K562 (cell line): ENCODE measurements around the gene TBC1D16. TPM values are rescaled to one million over a fixed set of nuclear protein-coding genes. Genes with fewer than 3 reads are reported as not detected.

ENCODE experiments used
- ATAC-seq: fragments of 200-7000 bp; cut with Tn5 transposase; 3 replicates; pipeline ENCODE4 v1.9.1; 2020; ENCODE audit warnings: moderate library complexity
- BruUV-seq: library from RNA; stranded (reverse); fragments of 400-500 nt; replicated peaks from 2 replicates; lab custom pipeline; 2021; lab: Mats Ljungman, UMichigan
- CTCF ChIA-PET: fragments of 300-600 bp; formaldehyde crosslinking; extraction: SDS; loops from one replicate; lab custom pipeline; 2021; ENCODE audit warnings: low intra/inter-chr PET ratio; lab: Yijun Ruan, JAX
- POLR2A ChIA-PET: fragments of 300-600, 350-650 bp; sonication (Branson Sonifier 250); formaldehyde crosslinking; extraction: SDS; loops from one replicate; lab custom pipeline; 2021; ENCODE audit warnings: antibody characterized with exemption, inconsistent platforms; lab: Yijun Ruan, JAX
- DNase-seq, 4 experiments: peaks; one replicate each; pipeline versions ENCODE4 v3.0.0 to v3.0.0-alpha.2; 2011 to 2018; ENCODE audit warnings: low spot score in 3 of 4, mixed read lengths in 3 of 4; ENCODE audit errors: extremely low read depth in 1 of 4
- FAIRE-seq: peaks from 2 replicates; lab custom pipeline; 2011; peaks lifted over from hg19 to GRCh38; lab: Jason Lieb, UNC
- H2AFZ ChIP-seq: 2 replicates; pipeline ENCODE4 v1.6.0; 2011; ENCODE audit warnings: low read depth, low read length, control low read depth, inconsistent platforms
- H3K27ac ChIP-seq: fragments of 200-600 bp; 3 replicates; pipeline ENCODE4 v1.8.0; 2011; ENCODE audit warnings: low read depth, mild to moderate bottlenecking, control low read depth, inconsistent platforms, low read length, moderate library complexity, mixed read lengths; ENCODE audit errors: extremely low read depth
- H3K27me3 ChIP-seq, 2 experiments: fragments of 300-600 bp in 1 of 2; 2 replicates in 1 of 2; 3 replicates in 1 of 2; pipeline versions ENCODE4 v1.6.0 to v1.8.0; 2011; ENCODE audit warnings: inconsistent platforms in 2 of 2, low read length in 2 of 2, mild to moderate bottlenecking in 1 of 2, mixed read lengths in 1 of 2, moderate library complexity in 1 of 2; ENCODE audit not compliant: control insufficient read depth in 2 of 2, insufficient read depth in 2 of 2
- H3K36me3 ChIP-seq: fragments of 300-600 bp; 3 replicates; pipeline ENCODE4 v1.8.0; 2011; ENCODE audit warnings: mild to moderate bottlenecking, low read length, inconsistent platforms; ENCODE audit not compliant: control insufficient read depth, insufficient read depth
- H3K4me1 ChIP-seq, 2 experiments: fragments of 200-600 bp in 1 of 2; replicated peaks in 1 of 2; 2 replicates in 1 of 2; 3 replicates in 1 of 2; pipeline versions ENCODE4 v1.5.1 to v1.8.0; 2011; ENCODE audit warnings: inconsistent platforms in 2 of 2, low read length in 2 of 2, mild to moderate bottlenecking in 1 of 2, mixed read lengths in 1 of 2, moderate library complexity in 1 of 2; ENCODE audit not compliant: control insufficient read depth in 2 of 2, insufficient read depth in 2 of 2
- H3K4me2 ChIP-seq: 2 replicates; pipeline ENCODE4 v1.6.1; 2011; ENCODE audit warnings: low read length, control low read depth, inconsistent platforms, mixed read lengths; ENCODE audit not compliant: insufficient read depth
- H3K4me3 ChIP-seq: fragments of 200-600 bp; sonication (generic), shearing (Covaris generic); 2 replicates; pipeline ENCODE4 v1.5.1; 2016; ENCODE audit warnings: control low read depth, inconsistent platforms
- H3K79me2 ChIP-seq: fragments of 200-600 bp; 3 replicates; pipeline ENCODE4 v1.8.0; 2011; ENCODE audit warnings: low read length, inconsistent platforms; ENCODE audit not compliant: control insufficient read depth, insufficient read depth
- H3K9ac ChIP-seq, 2 experiments: 2 replicates each; pipeline versions ENCODE4 v1.6.0 to v1.6.1; 2011; ENCODE audit warnings: low read depth in 2 of 2, low read length in 2 of 2, control low read depth in 1 of 2, inconsistent platforms in 1 of 2, mild to moderate bottlenecking in 1 of 2, mixed read lengths in 1 of 2; ENCODE audit not compliant: insufficient read depth in 1 of 2
- H3K9me1 ChIP-seq: one replicate; pipeline ENCODE4 v1.6.0; 2011; ENCODE audit warnings: inconsistent platforms, mild to moderate bottlenecking, low read length, moderate library complexity; ENCODE audit not compliant: control insufficient read depth, insufficient read depth
- H3K9me3 ChIP-seq: replicated peaks from 2 replicates; pipeline ENCODE4 v1.5.1; 2011; ENCODE audit warnings: low read depth, low read length, inconsistent platforms; ENCODE audit not compliant: control insufficient read depth, insufficient read depth
- H4K20me1 ChIP-seq: replicated peaks from 2 replicates; pipeline ENCODE4 v1.6.1; 2011; ENCODE audit warnings: low read length, inconsistent platforms, mixed read lengths; ENCODE audit not compliant: control insufficient read depth, insufficient read depth
- ARNT ChIP-seq, 2 experiments: fragments of 450-650 bp; IDR thresholded peaks; 2 replicates each; pipeline ENCODE4 v1.6.1; 2016; ENCODE audit warnings: mild to moderate bottlenecking in 1 of 2
- CREB1 ChIP-seq, 2 experiments: sonication (generic) in 1 of 2; formaldehyde crosslinking in 1 of 2; IDR thresholded peaks; 2 replicates each; pipeline versions ENCODE4 v1.6.1 to v1.8.0; 2012 to 2022; ENCODE audit warnings: inconsistent platforms in 1 of 2, mild to moderate bottlenecking in 1 of 2, missing genetic modification reagents in 1 of 2, moderate library complexity in 1 of 2
- ETV1 ChIP-seq: fragments of 450-650 bp; conservative IDR thresholded peaks from 2 replicates; pipeline ENCODE4 v1.6.1; 2016; ENCODE audit warnings: missing genetic modification characterization, control low read depth, low read depth, missing compliant biosample characterization
- HOXB6 ChIP-seq: fragments of 250-450 bp; sonication (Bioruptor Pico); IDR thresholded peaks from 2 replicates; pipeline ENCODE4 v1.5.1; 2022; ENCODE audit warnings: mild to moderate bottlenecking, borderline replicate concordance
- IRF2 ChIP-seq: sonication (generic); formaldehyde crosslinking; IDR thresholded peaks from 2 replicates; pipeline ENCODE4 v1.8.1; 2022; ENCODE audit warnings: mild to moderate bottlenecking, missing genetic modification reagents
- RBM15 ChIP-seq: fragments of 200-400 bp; formaldehyde crosslinking; IDR thresholded peaks from 2 replicates; pipeline ENCODE4 v1.6.1; 2018; ENCODE audit warnings: mild to moderate bottlenecking, low read length, moderate library complexity; ENCODE audit not compliant: insufficient read depth
- RFX7 ChIP-seq: fragments of 250-450 bp; sonication (Bioruptor Pico); IDR thresholded peaks from 2 replicates; pipeline ENCODE4 v1.5.1; 2021; ENCODE audit warnings: mild to moderate bottlenecking
- TBP ChIP-seq: optimal IDR thresholded peaks from 2 replicates; pipeline ENCODE3; 2011; ENCODE audit warnings: low read depth, low read length, improper control_type of control experiment
- TEAD1 ChIP-seq, 2 experiments: fragments of 450-650 bp in 1 of 2; sonication (generic) in 1 of 2; formaldehyde crosslinking; IDR thresholded peaks; 2 replicates each; pipeline versions ENCODE4 v1.4.0 to v1.8.0; 2020 to 2022; ENCODE audit warnings: mild to moderate bottlenecking in 2 of 2, missing genetic modification reagents in 1 of 2
- TRIM28 ChIP-seq: fragments of 450-650 bp; IDR thresholded peaks from 2 replicates; pipeline ENCODE4 v1.6.1; 2017
- ZNF133 ChIP-seq: fragments of 250-450 bp; sonication (Bioruptor Pico); IDR thresholded peaks from 2 replicates; pipeline ENCODE4 v1.4.0; 2020; ENCODE audit warnings: mild to moderate bottlenecking
- ZNF239 ChIP-seq: fragments of 250-450 bp; sonication (Bioruptor Pico); IDR thresholded peaks from 2 replicates; pipeline ENCODE4 v1.4.0; 2020; ENCODE audit warnings: mild to moderate bottlenecking
- ZNF707 ChIP-seq: fragments of 250-450 bp; sonication (Bioruptor Pico); conservative IDR thresholded peaks from 2 replicates; pipeline ENCODE4 v1.8.0; 2022; ENCODE audit warnings: inconsistent platforms, mild to moderate bottlenecking, moderate library complexity
- WGBS: fragments of 100-300 bp; shearing (Covaris generic); methylation state at CpG from one replicate; pipeline ENCODE4 v1.1.6; 2016; ENCODE audit warnings: low coverage, mixed read lengths; ENCODE audit not compliant: insufficient coverage; ENCODE audit errors: missing lambda C conversion rate; 5-methylcytosine and 5-hydroxymethylcytosine counted together
- in situ Hi-C: fragments of 300-500 bp; cut with MboI; formaldehyde crosslinking; loops from 4 replicates; pipeline ENCODE4 v1.15.0; 2018; ENCODE audit warnings: inconsistent platforms, mixed read lengths
- intact Hi-C: fragments of 100-400 bp; cut with micrococcal nuclease; formaldehyde crosslinking; loops from 2 replicates; pipeline ENCODE4 v1.14.2; 2022
- polyA plus RNA-seq, 8 experiments: library from polyadenylated mRNA; depleted of rRNA in 4 of 8; stranded (reverse) in 5 of 8; unstranded in 3 of 8; fragments of >200 nt; fragmentation: Nextera tagmentation in 2 of 8; fragmentation: Illumina TruSeq in 1 of 8; extraction: Ambion mirVana in 2 of 8; extraction: Trizol in 1 of 8; gene quantifications; 2 replicates each; pipeline versions ENCODE4 v1.2.1 to v1.2.3, GENCODE V29; 2011 to 2014; ENCODE audit warnings: inconsistent platforms in 1 of 8, missing spikeins in 1 of 8
- total RNA-seq, 7 experiments: library from RNA; depleted of rRNA in 6 of 7; stranded (reverse); fragments of >200 nt in 6 of 7; fragmentation: Illumina TruSeq in 2 of 7; extraction: Trizol in 2 of 7; gene quantifications; 2 replicates each; pipeline versions ENCODE4 v1.2.1 to v1.2.3, GENCODE V29; 2011 to 2021; ENCODE audit warnings: low replicate concordance in 1 of 7
- TF ChIP-seq, protein P1 (sequence below): fragments of 200-800 bp; sonication (Bioruptor generic); IDR thresholded peaks from 2 replicates; pipeline ENCODE4 v1.6.1; 2017; ENCODE audit warnings: missing genetic modification characterization, missing compliant biosample characterization
- TF ChIP-seq, protein P2 (sequence below): fragments of 450-650 bp; IDR thresholded peaks from 2 replicates; pipeline ENCODE4 v1.6.1; 2014; ENCODE audit warnings: low read depth, mild to moderate bottlenecking, moderate library complexity, borderline replicate concordance
- TF ChIP-seq, protein P3 (sequence below): sonication (generic); formaldehyde crosslinking; IDR thresholded peaks from 2 replicates; pipeline ENCODE4 v1.8.1; 2023; ENCODE audit warnings: mild to moderate bottlenecking, missing genetic modification reagents, moderate library complexity

Gene TBC1D16
- total and polyA plus RNA-seq, 9 of the 15 experiments (the other 6 are each of a cell fraction or from before 2014, with no cell fraction given) = 0.01 to 0.20 (median 0.03) TPM; not detected in 1

DNA sequence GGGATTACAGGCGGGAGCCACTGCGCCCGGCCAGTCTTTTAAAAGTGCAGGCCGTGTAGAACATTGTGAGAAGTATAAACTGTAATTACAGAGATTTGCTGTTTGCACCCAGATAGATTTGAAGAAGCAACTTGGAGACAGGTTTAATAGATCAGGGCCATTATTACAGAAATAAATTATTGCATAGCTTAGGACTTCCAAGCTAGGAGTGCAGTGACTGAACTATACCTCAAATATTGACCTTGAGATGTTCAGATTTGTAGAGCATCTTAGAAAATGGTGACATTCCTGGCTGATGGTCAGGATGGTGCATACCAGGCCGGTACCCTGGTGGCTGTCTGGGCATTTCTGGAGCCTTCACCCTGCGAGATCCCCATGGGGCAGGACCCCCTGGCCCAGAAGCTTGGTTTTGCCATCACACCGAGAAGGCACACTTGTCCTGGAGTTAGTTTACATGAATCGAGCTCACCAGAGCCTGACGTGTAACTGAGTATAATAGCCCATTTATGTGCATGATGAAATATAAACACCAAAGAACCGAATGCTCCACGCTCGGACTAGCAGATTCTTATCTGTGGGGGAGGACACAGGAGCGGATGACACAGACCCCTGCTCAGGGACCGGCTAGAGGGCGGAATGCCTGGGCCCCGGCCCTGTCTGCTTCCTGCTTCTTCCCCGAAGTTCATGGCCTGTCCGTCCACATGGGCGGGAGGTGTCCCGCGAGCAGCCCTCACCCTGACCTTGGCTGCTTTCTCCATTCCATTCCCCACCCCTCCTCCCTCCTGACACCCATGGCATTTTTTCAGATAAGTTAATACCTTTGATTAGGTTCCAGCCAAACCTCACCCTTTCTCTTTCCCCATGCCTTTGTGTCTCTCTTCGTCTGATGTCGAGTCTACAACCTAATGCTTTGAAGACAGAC, 32.9 kb upstream of the TBC1D16 start:
- CTCF ChIA-PET = no interaction called here
- Histone ChIP-seq H4K20me1 (no peaks in the 10 kb centered on the region), H3K9ac (0 out of 4 replicates have a peak overlapping the region, but pooled peaks of 1 of the 2 experiments have one; percentile 69)
- TF ChIP-seq TRIM28 (no peak), TEAD1 (CRISPR knock-in tag; IDR thresholded peaks at IDR 0.05) (no peak), IRF2 (CRISPR knock-in tag) (no peak), CREB1 (IDR thresholded peaks at IDR 0.05) (no peak), CREB1 (CRISPR knock-in tag; IDR thresholded peaks at IDR 0.05) (no peak; the same call in 1 of the 2 replicates), ETV1 (tag) (0 out of 2 replicates have a peak, but pooled peaks have one; percentile 39), ZNF707 (no peak), ZNF133 (no peak), ZNF239 (CRISPR knock-in tag) (no peak), RBM15 (no peak), HOXB6 (CRISPR knock-in tag) (no peak), ARNT (IDR thresholded peaks at IDR 0.05) (no peak), RFX7 (CRISPR knock-in tag) (no peak), TBP (no peak)
- TF ChIP-seq, protein P1, sequence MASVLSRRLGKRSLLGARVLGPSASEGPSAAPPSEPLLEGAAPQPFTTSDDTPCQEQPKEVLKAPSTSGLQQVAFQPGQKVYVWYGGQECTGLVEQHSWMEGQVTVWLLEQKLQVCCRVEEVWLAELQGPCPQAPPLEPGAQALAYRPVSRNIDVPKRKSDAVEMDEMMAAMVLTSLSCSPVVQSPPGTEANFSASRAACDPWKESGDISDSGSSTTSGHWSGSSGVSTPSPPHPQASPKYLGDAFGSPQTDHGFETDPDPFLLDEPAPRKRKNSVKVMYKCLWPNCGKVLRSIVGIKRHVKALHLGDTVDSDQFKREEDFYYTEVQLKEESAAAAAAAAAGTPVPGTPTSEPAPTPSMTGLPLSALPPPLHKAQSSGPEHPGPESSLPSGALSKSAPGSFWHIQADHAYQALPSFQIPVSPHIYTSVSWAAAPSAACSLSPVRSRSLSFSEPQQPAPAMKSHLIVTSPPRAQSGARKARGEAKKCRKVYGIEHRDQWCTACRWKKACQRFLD (CRISPR knock-in tag) = no peak
- TF ChIP-seq, protein P2, sequence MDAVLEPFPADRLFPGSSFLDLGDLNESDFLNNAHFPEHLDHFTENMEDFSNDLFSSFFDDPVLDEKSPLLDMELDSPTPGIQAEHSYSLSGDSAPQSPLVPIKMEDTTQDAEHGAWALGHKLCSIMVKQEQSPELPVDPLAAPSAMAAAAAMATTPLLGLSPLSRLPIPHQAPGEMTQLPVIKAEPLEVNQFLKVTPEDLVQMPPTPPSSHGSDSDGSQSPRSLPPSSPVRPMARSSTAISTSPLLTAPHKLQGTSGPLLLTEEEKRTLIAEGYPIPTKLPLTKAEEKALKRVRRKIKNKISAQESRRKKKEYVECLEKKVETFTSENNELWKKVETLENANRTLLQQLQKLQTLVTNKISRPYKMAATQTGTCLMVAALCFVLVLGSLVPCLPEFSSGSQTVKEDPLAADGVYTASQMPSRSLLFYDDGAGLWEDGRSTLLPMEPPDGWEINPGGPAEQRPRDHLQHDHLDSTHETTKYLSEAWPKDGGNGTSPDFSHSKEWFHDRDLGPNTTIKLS = no peak
- TF ChIP-seq, protein P3, sequence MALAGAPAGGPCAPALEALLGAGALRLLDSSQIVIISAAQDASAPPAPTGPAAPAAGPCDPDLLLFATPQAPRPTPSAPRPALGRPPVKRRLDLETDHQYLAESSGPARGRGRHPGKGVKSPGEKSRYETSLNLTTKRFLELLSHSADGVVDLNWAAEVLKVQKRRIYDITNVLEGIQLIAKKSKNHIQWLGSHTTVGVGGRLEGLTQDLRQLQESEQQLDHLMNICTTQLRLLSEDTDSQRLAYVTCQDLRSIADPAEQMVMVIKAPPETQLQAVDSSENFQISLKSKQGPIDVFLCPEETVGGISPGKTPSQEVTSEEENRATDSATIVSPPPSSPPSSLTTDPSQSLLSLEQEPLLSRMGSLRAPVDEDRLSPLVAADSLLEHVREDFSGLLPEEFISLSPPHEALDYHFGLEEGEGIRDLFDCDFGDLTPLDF (CRISPR knock-in tag) = no peak

More for the DNA sequence above, 32.9 kb upstream of the TBC1D16 start:
- no TSS peak for BruUV-seq
- Histone ChIP-seq H3K4me1 (peaks cover 15 to 31% of the 10 kb centered on the region in 2 experiments), H2AFZ (peak overlapping the region; percentile 54; the same call in 1 of the 2 replicates), H3K36me3 (no peaks in the 10 kb centered on the region), H3K4me3 (no peak overlapping the region), H3K9me3 (no peaks in the 10 kb centered on the region), H3K9me1 (no peaks in the 10 kb centered on the region), H3K4me2 (peak overlapping the region; percentile 17; the same call in 1 of the 2 replicates), H3K79me2 (no peaks in the 10 kb centered on the region), H3K27me3 (peaks cover 12 to 64% of the 10 kb centered on the region in 2 experiments), H3K27ac (no peak overlapping the region)
- ATAC-seq (peak; percentile 75), DNase-seq (peak; percentile 27 to 53 (median 44)), FAIRE-seq (no peak)
- intact Hi-C loops (no loop called here), in situ Hi-C loops (no loop called here)
- WGBS = 25% methylated on average over 20 of the region's 23 CpGs
- POLR2A ChIA-PET = interaction anchor here (0.7 to 1.8 kb wide), 6 partner anchors 11 to 749 kb away, joined by 3 to 6 read pairs (median 3); no protein-coding TSS in a partner anchor
